Measurements from ENCODE around the gene ZNF79. TPM values are rescaled to one million over a fixed set of nuclear protein-coding genes. Genes with fewer than 3 reads are reported as not detected.

The ZNF79 gene
- 8.4 and 9.6 TPM in 2 replicates for total RNA-seq (2014; rRNA removed)
- 3.6 TPM for polyA plus RNA-seq (2012)

GRCh38 chr9:127423934-127424675 lies at the start of gene ZNF79:
Gene ZNF79, plus strand, starts transcription at chr9:127424382. Its CDS starts 406 bp downstream, at chr9:127424788.
- DNase-seq (ENCODE audit: low read depth): peak; percentile 88

GRCh38 chr9:127380479-127380878 lies 43.7 kb upstream of the ZNF79 start:
- DNase-seq (ENCODE audit: low read depth): no peak

GRCh38 chr9:127382541-127382940 lies 41.6 kb upstream of the ZNF79 start:
- no peak for DNase-seq (ENCODE audit: low read depth)

GRCh38 chr9:127384016-127384730 lies 40.0 kb upstream of the ZNF79 start:
- no peak for DNase-seq (ENCODE audit: low read depth)

- no peak for DNase-seq (ENCODE audit: low read depth)
Observed at GRCh38 chr9:127384901-127385300, 39.3 kb upstream of the ZNF79 start.

- DNase-seq (ENCODE audit: low read depth): no peak
Observed at GRCh38 chr9:127386249-127386648, 37.9 kb upstream of the ZNF79 start.

DNA sequence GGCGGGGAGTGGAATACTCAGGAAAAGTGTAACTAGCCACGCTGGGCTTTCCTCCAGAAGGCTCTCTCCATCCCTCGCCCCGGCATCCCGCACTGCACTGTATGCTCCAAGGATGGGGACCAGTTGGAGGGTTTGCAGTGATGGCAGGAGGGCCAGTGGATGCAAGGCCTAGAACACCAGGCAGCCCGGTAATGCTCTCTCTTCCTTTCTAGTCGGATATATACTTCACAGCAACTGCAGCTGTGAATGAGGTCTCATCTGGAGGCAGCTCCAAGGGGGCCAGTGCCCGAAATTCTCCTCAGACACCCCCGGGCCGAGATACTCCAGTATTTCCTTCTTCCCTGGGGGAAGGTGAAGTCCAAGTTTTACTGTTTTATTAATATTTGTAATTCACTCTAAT lies 37.2 kb upstream of the ZNF79 start:
- DNase-seq (ENCODE audit: low read depth): no peak

DNA sequence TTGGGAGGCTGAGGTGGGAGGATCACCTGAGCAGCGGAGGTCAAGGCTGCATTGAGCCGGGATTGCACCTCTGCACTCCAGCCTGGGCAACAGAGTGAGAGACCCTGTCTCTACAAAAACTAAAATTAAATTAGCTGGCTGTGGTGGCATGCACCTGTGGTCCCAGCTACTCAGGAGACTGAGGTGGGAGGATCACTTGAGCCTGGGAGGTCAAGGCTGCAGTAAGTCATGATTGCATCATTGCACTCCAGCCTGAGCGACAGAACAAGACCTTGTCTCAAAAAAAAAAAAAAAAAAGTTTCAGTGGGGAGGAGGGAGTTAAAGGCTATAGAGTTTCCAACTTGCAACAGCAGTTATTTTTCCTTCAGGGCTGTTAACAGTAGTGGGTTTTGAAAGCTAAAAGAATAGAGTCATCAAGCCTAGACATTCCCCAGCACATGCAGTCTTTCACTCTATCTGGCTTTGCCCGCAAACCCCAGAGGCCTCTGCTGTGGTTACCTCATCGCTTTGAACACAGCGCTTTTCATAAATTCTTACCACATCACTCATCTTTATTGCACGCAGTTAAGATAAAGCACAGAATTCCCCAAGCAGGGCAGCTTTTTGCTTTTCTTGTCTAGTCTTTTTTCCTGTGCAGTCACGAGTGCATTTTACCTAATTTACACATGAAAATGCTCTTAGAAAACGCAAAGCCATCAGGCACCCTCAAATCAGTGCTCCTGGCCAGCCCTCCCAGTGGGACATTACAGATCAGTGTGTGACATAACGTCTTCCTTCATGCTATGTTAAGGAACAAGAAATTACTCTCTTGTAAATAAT lies 35.9 kb upstream of the ZNF79 start:
- peak; percentile 98 for DNase-seq (ENCODE audit: low read depth)

GRCh38 chr9:127388856-127389238 lies 35.3 kb upstream of the ZNF79 start:
- no peak for DNase-seq (ENCODE audit: low read depth)

GRCh38 chr9:127389381-127390247 lies 34.6 kb upstream of the ZNF79 start:
- DNase-seq (ENCODE audit: low read depth): no peak

- DNase-seq (ENCODE audit: low read depth): no peak
Observed at GRCh38 chr9:127390248-127390545, 34.0 kb upstream of the ZNF79 start.

GRCh38 chr9:127390563-127390962 lies 33.6 kb upstream of the ZNF79 start:
- no peak for DNase-seq (ENCODE audit: low read depth)

DNA sequence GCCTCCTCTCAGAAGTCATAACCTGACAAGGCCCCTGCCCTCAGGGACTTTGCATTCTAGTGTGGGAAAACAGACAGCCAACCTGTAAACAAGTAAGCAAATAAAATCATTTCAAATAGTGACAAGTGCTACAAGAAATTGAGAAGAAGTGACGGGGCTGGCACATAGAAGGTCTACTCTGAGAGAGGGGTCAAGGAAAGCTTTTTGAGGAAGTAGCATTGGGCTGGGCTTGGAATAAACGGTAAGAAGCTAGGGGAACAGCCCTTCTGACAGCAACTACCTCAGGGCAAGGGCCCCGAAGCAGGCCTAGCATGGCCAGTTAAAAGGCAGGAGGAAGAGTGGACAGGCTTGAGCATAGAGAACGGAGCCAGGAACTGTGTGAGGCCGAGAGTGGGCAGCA lies 32.0 kb upstream of the ZNF79 start:
- no peak for DNase-seq (ENCODE audit: low read depth)

DNA sequence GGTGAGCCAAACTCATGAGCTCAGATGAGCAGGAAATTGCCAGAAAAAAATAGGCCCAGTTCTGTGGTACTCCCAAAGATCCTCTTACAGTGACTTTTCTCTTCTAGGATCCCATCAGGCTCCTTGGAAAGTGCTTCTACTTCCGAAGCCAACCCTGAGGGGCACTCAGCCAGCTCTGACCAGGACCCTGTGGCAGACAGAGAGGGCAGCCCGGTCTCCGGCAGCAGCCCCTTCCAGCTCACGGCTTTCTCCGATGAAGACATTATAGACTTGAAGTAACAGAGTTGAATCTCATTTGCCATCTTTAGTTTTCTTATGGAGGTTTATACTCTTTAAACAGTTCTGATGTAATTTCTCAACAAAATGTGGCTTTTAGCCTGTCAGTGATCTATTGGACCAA lies 31.2 kb upstream of the ZNF79 start:
- DNase-seq (ENCODE audit: low read depth): no peak

DNA sequence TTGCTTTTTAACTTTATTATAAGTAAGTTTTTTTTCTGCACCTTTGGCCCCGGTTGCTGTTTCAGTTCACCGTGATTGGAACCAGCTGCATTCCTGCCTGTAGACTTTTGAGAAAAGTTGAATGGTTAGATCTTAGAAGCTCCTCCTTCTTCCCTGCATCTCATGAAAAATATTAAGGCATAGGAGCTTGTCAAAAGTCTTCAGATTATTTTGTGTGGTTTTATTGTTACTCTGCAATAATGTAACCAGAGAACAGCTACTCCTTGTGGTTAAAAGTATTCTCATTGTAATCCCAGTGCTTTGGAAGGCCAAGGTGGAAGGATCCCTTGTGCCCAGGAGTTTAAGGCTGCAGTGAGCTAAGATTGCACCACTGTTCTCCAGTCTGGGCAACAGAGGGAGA lies 30.5 kb upstream of the ZNF79 start:
- DNase-seq (ENCODE audit: low read depth): peak; percentile 42

DNA sequence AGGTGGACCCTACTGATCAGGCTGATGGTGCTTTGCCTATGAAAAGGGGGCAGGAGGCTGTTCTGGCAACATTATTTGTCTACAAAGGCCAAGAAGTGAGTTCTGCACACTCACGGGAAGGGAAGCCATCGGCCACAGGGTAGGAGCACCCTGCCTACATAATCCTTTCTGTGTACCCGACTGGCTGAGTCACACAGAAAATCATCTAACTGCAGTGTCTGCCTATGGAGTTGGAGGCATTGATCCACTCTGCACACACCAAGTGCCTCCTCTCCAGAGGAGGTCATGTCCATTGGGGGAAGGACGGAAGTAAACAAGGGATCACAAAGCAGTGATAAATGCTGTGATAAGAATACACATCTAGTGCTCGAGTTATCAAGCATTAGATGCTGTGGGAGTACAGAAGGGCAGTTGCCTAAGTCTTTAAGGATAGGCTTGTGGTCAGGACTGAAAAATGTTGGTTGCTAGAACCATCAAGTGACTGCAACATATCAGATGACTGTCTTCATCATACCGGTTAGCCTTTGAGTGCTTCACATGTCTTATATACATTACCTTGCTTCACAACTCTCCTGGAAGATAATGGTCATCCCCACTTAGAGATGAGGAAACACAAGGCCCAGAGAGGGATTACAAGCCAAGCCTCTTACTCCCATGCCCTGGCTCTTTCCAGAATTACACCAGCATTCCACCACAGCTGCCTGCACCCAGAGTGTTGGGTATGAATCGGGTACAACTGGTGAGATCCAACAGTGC lies 28.5 kb upstream of the ZNF79 start:
- no peak for DNase-seq (ENCODE audit: low read depth)

DNA sequence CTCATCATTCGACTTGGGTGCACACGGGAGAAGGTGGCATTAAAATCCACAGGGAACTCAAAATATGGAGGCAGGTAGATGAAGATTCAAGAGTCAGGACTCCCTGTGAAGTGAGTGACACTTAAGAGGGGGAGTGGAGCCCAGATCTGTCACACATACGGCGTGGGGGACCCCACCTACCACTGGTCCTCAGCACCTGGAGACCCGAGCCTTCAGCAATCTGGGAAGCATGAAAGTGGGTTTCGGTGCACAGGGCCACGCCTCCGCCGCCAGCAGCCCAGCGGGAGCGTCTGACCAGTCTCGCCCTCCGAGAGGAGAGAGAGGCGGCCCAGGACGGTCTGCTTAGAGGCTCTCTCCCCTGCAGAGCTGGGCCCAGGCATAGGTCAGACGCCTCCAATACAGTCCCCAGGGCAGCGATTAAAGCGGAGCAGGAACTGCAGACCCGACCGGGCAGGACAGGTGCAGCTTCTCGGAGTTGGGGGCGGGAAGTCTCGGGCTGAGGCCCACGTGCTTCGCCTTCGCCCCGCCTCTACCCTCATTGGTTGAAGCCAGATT lies 27.9 kb upstream of the ZNF79 start:
- DNase-seq (ENCODE audit: low read depth): no peak

DNA sequence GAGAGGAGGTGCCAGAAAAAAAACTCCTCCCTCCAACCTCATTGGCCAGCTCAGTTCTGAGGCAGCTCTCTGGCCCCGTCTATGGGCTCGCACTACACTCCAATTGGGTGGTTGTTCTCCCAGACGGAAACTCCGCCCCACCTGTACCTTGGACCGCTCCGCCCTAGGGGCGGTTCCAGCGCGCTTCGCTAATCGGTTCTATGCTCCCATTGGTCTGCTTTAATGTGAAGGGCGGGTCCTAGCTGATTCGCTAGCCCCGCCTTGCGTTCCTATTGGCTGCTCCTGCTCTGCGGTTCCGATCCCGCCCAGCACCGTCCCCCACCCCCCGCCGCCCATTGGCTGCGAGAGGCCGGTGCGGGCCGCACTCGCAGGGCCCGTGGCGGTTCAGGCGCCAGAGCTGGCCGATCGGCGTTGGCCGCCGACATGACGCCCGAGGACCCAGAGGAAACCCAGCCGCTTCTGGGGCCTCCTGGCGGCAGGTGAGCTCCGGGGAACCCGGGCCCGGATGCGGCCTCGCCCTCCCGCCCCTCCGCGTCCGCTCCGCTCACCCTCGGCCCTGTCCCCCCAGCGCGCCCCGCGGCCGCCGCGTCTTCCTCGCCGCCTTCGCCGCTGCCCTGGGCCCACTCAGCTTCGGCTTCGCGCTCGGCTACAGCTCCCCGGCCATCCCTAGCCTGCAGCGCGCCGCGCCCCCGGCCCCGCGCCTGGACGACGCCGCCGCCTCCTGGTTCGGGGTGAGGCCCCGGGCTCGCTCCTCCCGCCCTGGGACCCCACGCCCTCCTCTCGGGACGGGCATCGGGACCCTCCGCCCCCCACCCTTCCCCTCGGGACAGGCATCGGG lies 27.2 kb upstream of the ZNF79 start, which contains the start of gene SLC2A8:
TSS of gene SLC2A8 (plus strand) at position 362 of the 838 bp plus-strand sequence. CDS start at position 424, 62 bp downstream.
- DNase-seq (ENCODE audit: low read depth): peak; percentile 99

- peak; percentile 29 for DNase-seq (ENCODE audit: low read depth)
Observed at GRCh38 chr9:127397646-127398274, 26.4 kb upstream of the ZNF79 start.
